Left lung (tissue), 10 donors: Measurements from ENCODE around the gene TST. TPM values are rescaled to one million over a fixed set of nuclear protein-coding genes. Genes with fewer than 3 reads are reported as not detected.

Source experiments
- ATAC-seq: fragments of 200-7000 bp; cut with Tn5 transposase; one replicate; pipeline ENCODE4 v1.9.1; 2020; ENCODE audit warnings: moderate library complexity
- DNase-seq, 4 donors: peaks; one replicate each; pipeline ENCODE4 v3.0.0-alpha.2; 2013 to 2020
- H3K27ac ChIP-seq, 2 donors: fragments of 200-600 bp; sonication (generic) in 1 of 2; one replicate each; pipeline versions ENCODE4 v1.5.0 to v1.8.0; 2020 to 2021
- H3K27me3 ChIP-seq, 2 donors: fragments of 200-600 bp; sonication (generic) in 1 of 2; one replicate each; pipeline versions ENCODE4 v1.5.0 to v1.8.0; 2020 to 2021
- H3K36me3 ChIP-seq, 2 donors: fragments of 200-600 bp; sonication (generic) in 1 of 2; one replicate each; pipeline versions ENCODE4 v1.5.0 to v1.8.0; 2020 to 2021
- H3K4me1 ChIP-seq, 2 donors: fragments of 200-600 bp; one replicate each; pipeline ENCODE4 v1.8.0; 2021
- H3K4me3 ChIP-seq, 2 donors: fragments of 200-600 bp; sonication (generic) in 1 of 2; one replicate each; pipeline versions ENCODE4 v1.5.0 to v1.8.0; 2020 to 2021; ENCODE audit warnings: mild to moderate bottlenecking in 1 of 2
- H3K9me3 ChIP-seq, 2 donors: fragments of 200-600 bp; sonication (generic) in 1 of 2; one replicate each; pipeline versions ENCODE4 v1.5.0 to v1.8.0; 2020 to 2021
- CTCF ChIP-seq, 2 donors: fragments of 200-600 bp; sonication (generic) in 1 of 2; IDR thresholded peaks; one replicate each; pipeline versions ENCODE4 v1.5.0 to v1.8.0; 2021; ENCODE audit warnings: antibody characterized with exemption in 2 of 2
- intact Hi-C, 2 donors: fragments of 100-400 bp; cut with DNase I; formaldehyde crosslinking; loops; one replicate each; pipeline versions ENCODE4 v1.11.2 to v1.14.2; 2022
- polyA plus RNA-seq, 6 donors: library from polyadenylated mRNA; unstranded; fragments of 120-200 nt; gene quantifications; one replicate each; pipeline ENCODE4 v1.2.1, GENCODE V29; 2013; ENCODE audit not compliant: insufficient read length in 6 of 6
- total RNA-seq, 2 donors: library from RNA; stranded (reverse); fragmentation: NEBNext Ultra II Directional; extraction: Animal tissue kit (Norgen Biotek cat#: 25700); gene quantifications; one replicate each; pipeline ENCODE4 v1.2.1, GENCODE V29; 2021
- donor health status: DM: no; HTN: yes; CAD: no.
- donor health status: DM: no; HTN: no; CAD: no.

Gene TST
- total and polyA plus RNA-seq, 8 donors, result 14.7 to 52.0 (median 23.5) TPM

DNA sequence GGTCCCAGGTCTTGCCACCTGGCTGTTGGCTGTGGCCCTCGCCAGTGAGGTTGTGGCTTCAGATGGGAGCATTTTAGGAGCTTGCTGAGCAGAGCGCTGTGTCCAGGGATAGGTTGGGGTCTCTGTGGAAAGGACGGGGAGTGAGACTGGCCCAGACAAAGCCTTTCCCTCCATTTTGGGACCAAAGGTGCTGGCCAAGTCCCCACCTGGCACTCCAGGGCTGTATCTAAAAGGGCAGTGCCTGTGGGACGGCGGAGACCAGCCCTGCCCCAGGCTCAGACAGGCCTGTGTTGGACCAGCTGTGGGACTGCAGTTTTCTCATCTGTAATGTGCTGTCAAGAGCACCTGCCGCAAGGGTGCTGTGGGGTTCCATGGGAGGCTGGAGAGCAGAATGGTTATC lies 27.3 kb upstream of the TST start:
- Histone ChIP-seq H3K9me3 (no peaks in the 10 kb centered on the region), H3K4me1 (peaks cover 0 to 25% of the 10 kb centered on the region in 2 donors), H3K27me3 (peaks cover 0 to 4% of the 10 kb centered on the region in 2 donors), H3K36me3 (no peaks in the 10 kb centered on the region), H3K27ac (no peak overlapping the region), H3K4me3 (no peak overlapping the region)
- no peak for ATAC-seq
- no peak for TF ChIP-seq CTCF (IDR thresholded peaks at IDR 0.05)
- DNase-seq, result no peak
- intact Hi-C loops, result no loop called here

DNA sequence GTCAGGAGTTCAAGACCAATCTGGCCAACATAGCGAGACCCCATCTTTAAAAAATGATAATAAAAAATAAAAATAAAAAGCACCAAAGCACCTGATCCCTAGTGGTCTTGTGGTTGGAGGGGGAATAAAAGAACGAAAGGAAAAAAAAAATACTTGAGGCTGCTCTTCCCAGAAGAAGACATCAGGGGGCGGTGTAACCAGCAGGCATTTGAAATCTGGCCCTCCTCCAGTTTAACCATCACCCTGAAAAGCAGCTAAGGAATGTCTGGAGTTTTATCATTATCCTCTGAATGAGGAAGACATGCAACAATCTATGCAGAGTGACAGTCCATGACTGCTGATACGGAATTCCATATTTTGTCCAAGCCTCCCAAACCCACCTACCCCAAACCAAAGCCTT lies 26.7 kb upstream of the TST start:
- peak in 1 of 2 donors; percentile 11 for TF ChIP-seq CTCF (IDR thresholded peaks at IDR 0.05)
- intact Hi-C loops, result no loop called here
- ATAC-seq, result no peak
- H3K9me3 ChIP-seq, result no peaks in the 10 kb centered on the region
- H3K27ac ChIP-seq, result no peak overlapping the region
- no peaks in the 10 kb centered on the region for H3K36me3 ChIP-seq
- H3K27me3 ChIP-seq, result no peaks in the 10 kb centered on the region
- no peak for DNase-seq
- H3K4me3 ChIP-seq, result no peak overlapping the region
- peaks cover 0 to 19% of the 10 kb centered on the region in 2 donors for H3K4me1 ChIP-seq

DNA sequence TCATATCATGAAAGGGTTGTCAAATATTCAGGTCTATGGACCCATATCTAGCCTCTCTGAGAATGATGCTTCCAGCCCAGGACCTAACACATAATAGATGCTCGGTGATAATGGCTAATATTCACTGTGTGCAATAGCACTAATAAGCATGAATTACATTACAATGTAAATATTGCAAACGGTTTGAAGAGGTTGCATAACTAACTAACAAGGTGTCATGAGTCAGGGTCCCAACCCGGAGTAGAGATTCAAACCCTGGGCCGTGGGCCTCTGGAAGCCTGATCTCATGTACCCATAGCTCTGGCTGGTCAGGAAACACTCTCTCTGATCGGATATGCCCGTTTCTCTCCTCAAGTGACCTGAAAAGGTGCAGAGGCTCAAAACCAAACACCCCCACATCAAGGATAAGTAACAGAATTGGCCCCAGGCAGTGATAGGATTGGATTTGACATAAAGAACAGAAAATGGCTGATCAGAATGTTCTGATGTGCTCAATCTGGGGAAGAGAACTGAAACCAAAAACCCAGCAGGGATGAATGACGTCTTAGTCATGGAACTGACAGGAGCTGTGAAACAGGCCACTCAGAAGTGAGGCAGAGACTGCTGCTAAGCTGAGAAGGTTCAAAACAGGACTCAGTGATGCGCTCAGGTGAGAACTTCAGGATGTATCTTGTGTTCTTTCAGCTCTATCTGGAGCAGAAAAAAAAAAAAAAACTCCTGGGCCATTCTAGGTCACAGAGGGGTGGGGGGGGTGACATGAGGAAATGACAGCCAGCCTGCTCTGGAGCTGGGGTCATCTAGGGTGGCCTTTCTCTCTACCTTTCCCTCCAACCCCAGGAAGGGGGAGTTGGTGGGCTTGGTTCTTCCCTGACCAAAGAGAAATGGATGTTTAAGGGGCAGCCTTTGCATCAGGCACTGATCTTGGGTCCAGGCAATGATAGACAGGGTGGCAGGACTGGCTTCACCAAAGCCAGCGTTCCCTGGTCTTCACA lies 25.7 kb upstream of the TST start:
- H3K4me3 ChIP-seq, result no peak overlapping the region
- no peaks in the 10 kb centered on the region for H3K36me3 ChIP-seq
- DNase-seq (no peak), ATAC-seq (peak; percentile 13)
- no peak for TF ChIP-seq CTCF (IDR thresholded peaks at IDR 0.05)
- H3K27ac ChIP-seq, result no peak overlapping the region
- intact Hi-C loops, result no loop called here
- peaks cover 0 to 17% of the 10 kb centered on the region in 2 donors for H3K4me1 ChIP-seq
- H3K27me3 ChIP-seq, result no peaks in the 10 kb centered on the region
- H3K9me3 ChIP-seq, result no peaks in the 10 kb centered on the region

DNA sequence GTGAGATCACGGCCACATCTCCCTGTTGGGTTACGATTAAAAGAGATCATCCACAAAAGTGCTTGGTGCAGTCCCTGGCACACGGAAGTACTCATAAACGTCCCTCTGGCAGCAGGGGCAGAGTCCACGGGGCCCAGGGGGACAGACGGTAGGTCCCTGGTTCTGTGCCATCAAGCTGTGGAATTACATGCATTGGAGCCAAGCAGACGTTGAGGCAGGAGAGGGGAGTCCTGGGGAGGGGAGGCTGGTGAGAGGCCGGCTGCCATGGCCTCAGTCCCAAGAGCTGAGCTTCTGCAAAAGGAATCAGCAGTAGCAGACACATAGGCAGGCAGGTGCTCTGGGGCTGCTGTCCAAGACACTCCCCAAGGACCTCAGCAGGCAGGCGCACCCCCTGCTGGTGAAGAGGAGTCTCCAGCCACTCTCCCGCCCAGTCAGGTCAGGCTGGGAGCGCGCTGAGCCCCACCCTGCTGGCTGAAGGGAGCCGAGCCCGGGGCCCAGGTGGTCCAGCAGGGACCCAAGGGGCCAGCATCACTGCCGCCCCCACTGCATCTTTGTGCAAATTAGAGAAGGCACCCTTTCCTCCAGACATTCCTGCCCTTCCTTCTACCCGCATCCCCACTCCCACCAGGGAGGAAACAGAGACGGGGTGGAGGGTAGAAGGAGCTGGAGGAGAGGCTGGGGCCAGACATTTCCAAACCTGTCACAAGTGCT lies 24.7 kb upstream of the TST start:
- DNase-seq (peak in 2 of 4 donors; percentile 76 to 91), ATAC-seq (peak; percentile 99)
- intact Hi-C loops, result no loop called here

More for the DNA sequence above, 24.7 kb upstream of the TST start:
- H3K4me1 ChIP-seq, result peaks cover 0 to 17% of the 10 kb centered on the region in 2 donors
- H3K27me3 ChIP-seq, result no peaks in the 10 kb centered on the region
- no peak overlapping the region for H3K27ac ChIP-seq
- H3K36me3 ChIP-seq, result no peaks in the 10 kb centered on the region
- H3K4me3 ChIP-seq, result no peak overlapping the region
- H3K9me3 ChIP-seq, result no peaks in the 10 kb centered on the region
- peak; percentile 63 to 73 for TF ChIP-seq CTCF (IDR thresholded peaks at IDR 0.05)
